GF-D8 (cell line): ENCODE data around the gene ALG10B.

Experiments
- DNase-seq: peaks from one replicate; lab custom pipeline; 2025; lab: John Stamatoyannopoulos, UW

The ALG10B gene

DNA sequence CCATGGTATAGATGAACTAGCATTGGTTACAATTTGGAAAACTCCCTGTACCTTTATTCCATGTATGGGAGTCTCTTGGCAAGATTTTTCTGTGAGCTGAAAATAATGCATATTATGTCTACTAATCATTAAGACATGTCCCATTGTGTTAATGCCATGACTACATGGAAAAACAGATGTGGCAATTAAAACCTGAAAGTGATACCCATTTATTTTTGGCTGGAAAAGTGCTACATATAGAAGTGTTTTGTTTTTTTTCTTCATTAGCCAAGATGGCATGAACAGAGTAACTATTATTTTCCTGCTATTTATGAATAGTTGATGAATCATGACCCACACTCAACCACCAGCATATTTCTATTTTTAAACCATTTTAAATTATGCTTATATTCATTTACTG, 58.2 kb downstream of the ALG10B start:
- DNase-seq = no peak
